Measurements from ENCODE around the gene NNT. TPM values are rescaled to one million over a fixed set of nuclear protein-coding genes. Genes with fewer than 3 reads are reported as not detected.

The NNT gene
- total and polyA plus RNA-seq, 2 of the 8 experiments (the other 6 are each of a cell fraction or from before 2014, with no cell fraction given): 11.0 to 22.2 TPM

DNA sequence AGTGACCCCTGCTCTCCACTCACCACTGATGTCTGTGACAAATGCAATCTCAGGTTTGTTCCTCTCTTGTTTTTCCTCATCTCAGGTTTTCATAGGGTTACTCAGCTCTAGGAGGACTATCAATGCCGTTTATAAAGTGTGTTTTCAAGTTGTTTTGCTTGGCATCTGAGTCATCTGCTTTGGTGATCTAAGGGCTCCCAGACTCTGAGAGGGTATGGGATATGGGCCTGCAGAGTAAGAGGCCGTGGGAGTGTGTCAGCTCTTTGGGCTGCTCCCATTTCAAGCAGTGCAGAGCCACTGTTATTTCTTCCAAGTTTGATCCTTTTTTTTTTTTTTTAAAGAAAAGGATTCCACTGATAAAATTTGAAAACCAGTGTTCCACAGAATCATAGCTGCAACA lies 46.3 kb downstream of the NNT start (continued):
- TF ChIP-seq, protein P1, sequence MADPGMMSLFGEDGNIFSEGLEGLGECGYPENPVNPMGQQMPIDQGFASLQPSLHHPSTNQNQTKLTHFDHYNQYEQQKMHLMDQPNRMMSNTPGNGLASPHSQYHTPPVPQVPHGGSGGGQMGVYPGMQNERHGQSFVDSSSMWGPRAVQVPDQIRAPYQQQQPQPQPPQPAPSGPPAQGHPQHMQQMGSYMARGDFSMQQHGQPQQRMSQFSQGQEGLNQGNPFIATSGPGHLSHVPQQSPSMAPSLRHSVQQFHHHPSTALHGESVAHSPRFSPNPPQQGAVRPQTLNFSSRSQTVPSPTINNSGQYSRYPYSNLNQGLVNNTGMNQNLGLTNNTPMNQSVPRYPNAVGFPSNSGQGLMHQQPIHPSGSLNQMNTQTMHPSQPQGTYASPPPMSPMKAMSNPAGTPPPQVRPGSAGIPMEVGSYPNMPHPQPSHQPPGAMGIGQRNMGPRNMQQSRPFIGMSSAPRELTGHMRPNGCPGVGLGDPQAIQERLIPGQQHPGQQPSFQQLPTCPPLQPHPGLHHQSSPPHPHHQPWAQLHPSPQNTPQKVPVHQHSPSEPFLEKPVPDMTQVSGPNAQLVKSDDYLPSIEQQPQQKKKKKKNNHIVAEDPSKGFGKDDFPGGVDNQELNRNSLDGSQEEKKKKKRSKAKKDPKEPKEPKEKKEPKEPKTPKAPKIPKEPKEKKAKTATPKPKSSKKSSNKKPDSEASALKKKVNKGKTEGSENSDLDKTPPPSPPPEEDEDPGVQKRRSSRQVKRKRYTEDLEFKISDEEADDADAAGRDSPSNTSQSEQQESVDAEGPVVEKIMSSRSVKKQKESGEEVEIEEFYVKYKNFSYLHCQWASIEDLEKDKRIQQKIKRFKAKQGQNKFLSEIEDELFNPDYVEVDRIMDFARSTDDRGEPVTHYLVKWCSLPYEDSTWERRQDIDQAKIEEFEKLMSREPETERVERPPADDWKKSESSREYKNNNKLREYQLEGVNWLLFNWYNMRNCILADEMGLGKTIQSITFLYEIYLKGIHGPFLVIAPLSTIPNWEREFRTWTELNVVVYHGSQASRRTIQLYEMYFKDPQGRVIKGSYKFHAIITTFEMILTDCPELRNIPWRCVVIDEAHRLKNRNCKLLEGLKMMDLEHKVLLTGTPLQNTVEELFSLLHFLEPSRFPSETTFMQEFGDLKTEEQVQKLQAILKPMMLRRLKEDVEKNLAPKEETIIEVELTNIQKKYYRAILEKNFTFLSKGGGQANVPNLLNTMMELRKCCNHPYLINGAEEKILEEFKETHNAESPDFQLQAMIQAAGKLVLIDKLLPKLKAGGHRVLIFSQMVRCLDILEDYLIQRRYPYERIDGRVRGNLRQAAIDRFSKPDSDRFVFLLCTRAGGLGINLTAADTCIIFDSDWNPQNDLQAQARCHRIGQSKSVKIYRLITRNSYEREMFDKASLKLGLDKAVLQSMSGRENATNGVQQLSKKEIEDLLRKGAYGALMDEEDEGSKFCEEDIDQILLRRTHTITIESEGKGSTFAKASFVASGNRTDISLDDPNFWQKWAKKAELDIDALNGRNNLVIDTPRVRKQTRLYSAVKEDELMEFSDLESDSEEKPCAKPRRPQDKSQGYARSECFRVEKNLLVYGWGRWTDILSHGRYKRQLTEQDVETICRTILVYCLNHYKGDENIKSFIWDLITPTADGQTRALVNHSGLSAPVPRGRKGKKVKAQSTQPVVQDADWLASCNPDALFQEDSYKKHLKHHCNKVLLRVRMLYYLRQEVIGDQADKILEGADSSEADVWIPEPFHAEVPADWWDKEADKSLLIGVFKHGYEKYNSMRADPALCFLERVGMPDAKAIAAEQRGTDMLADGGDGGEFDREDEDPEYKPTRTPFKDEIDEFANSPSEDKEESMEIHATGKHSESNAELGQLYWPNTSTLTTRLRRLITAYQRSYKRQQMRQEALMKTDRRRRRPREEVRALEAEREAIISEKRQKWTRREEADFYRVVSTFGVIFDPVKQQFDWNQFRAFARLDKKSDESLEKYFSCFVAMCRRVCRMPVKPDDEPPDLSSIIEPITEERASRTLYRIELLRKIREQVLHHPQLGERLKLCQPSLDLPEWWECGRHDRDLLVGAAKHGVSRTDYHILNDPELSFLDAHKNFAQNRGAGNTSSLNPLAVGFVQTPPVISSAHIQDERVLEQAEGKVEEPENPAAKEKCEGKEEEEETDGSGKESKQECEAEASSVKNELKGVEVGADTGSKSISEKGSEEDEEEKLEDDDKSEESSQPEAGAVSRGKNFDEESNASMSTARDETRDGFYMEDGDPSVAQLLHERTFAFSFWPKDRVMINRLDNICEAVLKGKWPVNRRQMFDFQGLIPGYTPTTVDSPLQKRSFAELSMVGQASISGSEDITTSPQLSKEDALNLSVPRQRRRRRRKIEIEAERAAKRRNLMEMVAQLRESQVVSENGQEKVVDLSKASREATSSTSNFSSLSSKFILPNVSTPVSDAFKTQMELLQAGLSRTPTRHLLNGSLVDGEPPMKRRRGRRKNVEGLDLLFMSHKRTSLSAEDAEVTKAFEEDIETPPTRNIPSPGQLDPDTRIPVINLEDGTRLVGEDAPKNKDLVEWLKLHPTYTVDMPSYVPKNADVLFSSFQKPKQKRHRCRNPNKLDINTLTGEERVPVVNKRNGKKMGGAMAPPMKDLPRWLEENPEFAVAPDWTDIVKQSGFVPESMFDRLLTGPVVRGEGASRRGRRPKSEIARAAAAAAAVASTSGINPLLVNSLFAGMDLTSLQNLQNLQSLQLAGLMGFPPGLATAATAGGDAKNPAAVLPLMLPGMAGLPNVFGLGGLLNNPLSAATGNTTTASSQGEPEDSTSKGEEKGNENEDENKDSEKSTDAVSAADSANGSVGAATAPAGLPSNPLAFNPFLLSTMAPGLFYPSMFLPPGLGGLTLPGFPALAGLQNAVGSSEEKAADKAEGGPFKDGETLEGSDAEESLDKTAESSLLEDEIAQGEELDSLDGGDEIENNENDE (IDR thresholded peaks at IDR 0.05; ENCODE audit: insufficient replicate concordance, low read length): no peak
- no peak for TF ChIP-seq POLR2A (IDR thresholded peaks at IDR 0.05; ENCODE audit: control extremely low read depth in 1 of 2, low read depth in 2 of 2, low read length in 2 of 2)
- no peak for TF ChIP-seq CHD1 (IDR thresholded peaks at IDR 0.05; ENCODE audit: low read depth, low read length)
- TF ChIP-seq POU5F1 (IDR thresholded peaks at IDR 0.05; ENCODE audit: low read depth, low read length): no peak
- TF ChIP-seq BRCA1 (IDR thresholded peaks at IDR 0.05; ENCODE audit: low read depth, low read length): no peak
- TF ChIP-seq FOSL1 (IDR thresholded peaks at IDR 0.05; ENCODE audit: insufficient read depth, low read depth, low read length): no peak
- no peak for TF ChIP-seq TBP (IDR thresholded peaks at IDR 0.05; ENCODE audit: low read depth, low read length)
- TF ChIP-seq SIN3A (conservative IDR thresholded peaks at IDR 0.05 in 1 of 2, IDR thresholded peaks at IDR 0.05 in 1 of 2; ENCODE audit: low read depth in 1 of 2, low read length in 2 of 2): no peak
- no peak for TF ChIP-seq RAD21 (IDR thresholded peaks at IDR 0.05 in 1 of 2, conservative IDR thresholded peaks at IDR 0.05 in 1 of 2; ENCODE audit: low read depth in 2 of 2, low read length in 2 of 2)
